Loucy (cell line): ENCODE data around the gene HEMGN.
"Not testable (repeated sequence)": the region's sequence is repeated elsewhere in the genome, so short reads cannot be mapped to it uniquely, and the experiment has no call there.

Experiments
- CTCF ChIP-seq: fragments of 200-600 bp; sonication (generic); conservative IDR thresholded peaks from 2 replicates; pipeline ENCODE4 v1.5.1; 2014; ENCODE audit warnings: mild to moderate bottlenecking, antibody characterized with exemption, low read length
- EZH2phosphoT487 ChIP-seq: fragments of 200-600 bp; IDR thresholded peaks from 2 replicates; pipeline ENCODE4 v1.6.1; 2018; ENCODE audit warnings: antibody characterized with exemption, mild to moderate bottlenecking, moderate library complexity, borderline replicate concordance

DNA sequence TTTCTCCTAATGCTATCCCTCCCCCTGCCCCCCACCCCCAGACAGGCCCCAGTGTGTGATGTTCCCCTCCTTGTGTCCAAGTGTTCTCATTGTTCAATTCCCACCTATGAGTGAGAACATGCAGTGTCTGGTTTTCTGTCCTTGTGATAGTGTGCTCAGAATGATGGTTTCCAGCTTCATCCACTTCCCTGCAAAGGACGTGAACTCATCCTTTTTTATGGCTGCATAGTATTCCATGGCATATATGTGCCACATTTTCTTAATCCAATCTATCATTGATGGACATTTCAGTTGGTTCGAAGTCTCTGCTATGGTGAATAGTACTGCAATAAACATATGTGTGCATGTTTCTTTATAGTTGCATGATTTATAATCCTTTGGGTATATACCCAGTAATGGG is 7.5 kb upstream of the HEMGN start:
- TF ChIP-seq CTCF, EZH2phosphoT487: not testable (repeated sequence)
